GM19438 (cell line): Measurements from ENCODE around the gene GPR180.
"Not testable (repeated sequence)": the region's sequence is repeated elsewhere in the genome, so short reads cannot be mapped to it uniquely, and the experiment has no call there.

Source experiments
- ATAC-seq: cut with Tn5 transposase; IDR thresholded peaks from one replicate; pipeline ENCODE4 v1.9.1; 2021; ENCODE audit warnings: low read depth; ENCODE audit not compliant: unreplicated experiment

GPR180 gene

DNA sequence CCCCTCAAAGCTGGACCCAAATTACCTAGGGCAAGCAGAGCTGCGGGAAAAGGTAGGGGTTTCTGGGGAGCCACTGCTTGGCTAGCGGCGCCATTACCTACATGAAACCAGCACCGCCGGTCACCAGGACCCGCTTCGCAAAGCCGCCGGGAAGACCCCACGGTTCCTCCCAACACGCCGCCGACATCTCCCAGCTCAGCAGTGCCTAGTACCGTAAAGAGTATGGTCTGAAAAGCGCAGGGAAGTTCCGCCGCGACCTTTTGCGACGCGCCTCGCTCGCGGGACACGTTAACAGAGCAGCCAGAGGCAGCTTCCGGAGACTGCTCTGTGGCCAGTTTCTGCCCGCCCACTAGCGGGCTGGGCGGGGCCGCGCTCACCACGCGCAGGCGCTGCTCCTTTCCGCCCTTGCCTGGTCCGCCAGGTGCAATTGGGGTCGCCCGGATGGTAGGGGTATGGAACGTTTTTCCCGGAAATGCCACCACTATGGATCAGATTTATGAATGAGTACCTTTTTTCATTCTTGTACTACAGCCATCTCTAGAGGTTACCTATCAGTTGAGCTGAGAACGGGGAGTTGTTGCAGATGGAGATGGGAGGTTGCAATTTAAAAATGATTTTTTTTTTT is 5.6 kb upstream of the GPR180 start, which contains the start of gene TGDS:
Gene TGDS (minus strand): TSS at position 203 of the 625 bp plus-strand sequence. CDS start 16 bp downstream, at position 187.
- peak; percentile 91 for ATAC-seq

- no peak for ATAC-seq
Observed at GRCh38 chr13:94596575-94596971, 5.1 kb upstream of the GPR180 start.

GRCh38 chr13:94598281-94598680 is 3.4 kb upstream of the GPR180 start:
- no peak for ATAC-seq

DNA sequence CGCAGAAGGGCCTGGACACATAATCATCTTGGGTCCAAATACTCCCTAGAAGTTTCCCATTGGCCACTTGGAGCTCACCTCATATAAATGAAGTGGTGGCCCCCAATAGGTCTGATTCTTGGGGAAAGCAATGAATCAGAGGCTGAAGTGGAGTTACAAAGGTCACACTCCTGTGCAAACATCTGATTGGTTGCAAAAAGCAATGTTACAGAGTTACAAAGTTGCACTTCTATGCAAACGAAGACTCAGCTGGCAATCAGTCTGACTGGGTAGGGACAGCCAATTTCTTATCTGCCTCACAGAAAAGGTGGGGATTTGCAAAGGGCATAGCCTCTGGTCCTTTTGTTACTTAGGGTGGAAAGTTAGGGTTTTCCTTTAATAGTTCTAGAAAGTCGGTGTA is 1.8 kb upstream of the GPR180 start:
- no peak for ATAC-seq

DNA sequence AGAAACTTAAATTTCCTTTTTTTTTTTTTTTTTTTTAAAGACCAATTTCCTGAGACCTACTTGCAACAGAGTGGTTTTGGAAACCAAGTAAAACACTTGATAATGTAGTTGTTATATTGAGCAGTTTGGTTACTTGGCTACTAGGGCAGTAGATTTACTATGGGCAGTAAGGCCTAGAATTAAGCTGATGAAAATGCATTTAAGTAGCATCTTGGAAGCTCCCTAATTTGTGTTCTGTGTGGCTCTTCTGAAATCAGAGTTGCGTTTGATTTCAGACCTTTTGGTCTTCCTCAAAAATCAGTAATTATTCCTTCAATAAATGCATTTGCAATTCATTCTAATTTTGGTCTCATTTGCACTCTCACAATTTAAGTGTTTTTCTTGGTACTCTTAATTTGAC is 810 bp downstream of the GPR180 start:
- no peak for ATAC-seq

DNA sequence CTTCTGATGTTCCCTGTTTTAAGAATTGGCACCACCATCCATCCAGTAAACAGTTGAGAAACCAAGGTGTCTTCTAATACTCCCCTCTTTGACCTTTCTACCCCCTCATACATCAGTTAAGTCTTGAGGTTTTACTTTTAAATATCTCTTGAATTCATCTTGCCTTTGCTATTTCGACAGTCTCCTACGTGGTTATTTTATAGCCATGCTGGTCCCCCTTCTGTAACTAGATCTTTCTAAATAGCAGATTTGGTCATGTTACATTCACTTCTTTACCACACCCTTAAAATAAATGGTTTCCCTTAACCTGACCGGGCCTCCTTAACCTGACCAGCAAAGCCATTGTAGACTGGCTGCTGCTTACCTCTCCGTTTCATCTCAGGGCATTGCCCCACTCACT is 5.4 kb downstream of the GPR180 start:
- no peak for ATAC-seq

DNA sequence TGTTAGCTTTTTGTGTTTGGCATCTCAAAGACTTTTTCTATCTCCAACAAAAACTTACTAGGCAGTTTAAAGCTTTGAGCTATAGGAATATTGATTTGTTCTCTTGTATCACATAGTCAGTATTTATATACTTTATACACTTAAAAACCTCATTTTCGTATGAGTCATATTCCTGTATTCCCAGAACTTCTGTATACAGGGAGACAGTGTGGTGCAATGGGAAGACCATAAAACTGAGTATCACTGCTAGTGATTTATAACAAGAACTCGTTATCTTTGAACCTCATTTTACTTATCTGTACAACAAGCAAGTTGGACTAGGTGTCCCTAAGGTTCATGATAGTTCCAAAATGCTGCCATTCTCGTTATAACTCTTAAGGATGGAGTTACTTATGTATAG is 6.3 kb downstream of the GPR180 start:
- ATAC-seq, result no peak

DNA sequence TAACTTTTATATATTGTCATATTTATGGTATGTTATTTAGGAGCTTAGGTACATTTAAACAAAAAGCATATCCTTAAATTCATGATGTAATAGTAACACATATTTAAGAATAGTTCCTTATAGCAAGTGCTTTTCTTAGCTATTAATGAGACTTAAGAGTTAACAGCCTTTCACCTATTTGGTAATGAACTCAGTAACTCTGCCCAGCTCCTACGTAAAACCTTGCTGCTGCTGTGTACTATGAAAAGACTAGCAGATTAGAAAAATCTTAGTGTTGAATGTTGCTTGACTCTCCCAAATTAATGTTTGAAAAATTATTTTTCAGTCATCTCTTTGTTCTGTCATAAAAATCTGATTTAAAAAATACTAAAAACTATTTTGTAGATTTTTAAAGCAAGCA is 6.9 kb downstream of the GPR180 start:
- ATAC-seq, result no peak

GRCh38 chr13:94609196-94609595 is 7.5 kb downstream of the GPR180 start:
- no peak for ATAC-seq

DNA sequence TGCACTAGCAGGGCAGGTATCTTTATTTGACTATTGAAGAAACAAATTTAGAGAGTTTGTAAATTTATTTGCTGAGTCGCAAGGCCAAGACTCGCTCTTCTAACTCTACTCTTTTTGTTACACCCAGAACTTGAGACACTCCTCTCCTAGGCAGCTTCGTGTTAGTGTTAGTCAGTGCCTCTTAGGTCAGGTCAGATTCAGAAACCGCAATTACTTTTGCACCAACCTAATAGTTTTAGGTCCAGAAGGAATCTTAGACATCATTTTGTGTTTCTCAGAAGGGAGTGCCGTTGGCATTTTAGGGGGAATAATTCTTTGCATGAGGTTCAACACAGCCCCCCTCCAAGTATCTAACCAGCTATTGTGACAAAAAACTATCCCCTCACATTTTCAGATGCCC is 8.8 kb downstream of the GPR180 start:
- no peak for ATAC-seq

DNA sequence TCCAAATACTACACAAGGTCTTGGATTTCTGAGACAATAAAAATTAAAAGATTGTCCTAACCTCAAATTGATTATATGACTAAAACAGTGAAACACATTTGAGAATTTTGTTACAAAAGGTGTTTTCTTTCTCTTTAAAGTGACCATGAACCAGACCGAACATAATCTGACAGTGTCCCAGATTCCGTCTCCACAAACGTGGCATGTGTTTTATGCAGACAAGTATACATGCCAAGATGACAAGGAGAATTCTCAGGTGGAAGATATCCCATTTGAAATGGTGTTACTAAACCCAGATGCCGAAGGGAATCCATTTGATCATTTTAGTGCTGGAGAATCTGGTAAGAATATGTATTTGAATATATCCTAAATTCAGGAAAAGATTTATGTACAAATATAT is 10.4 kb downstream of the GPR180 start:
- no peak for ATAC-seq

GRCh38 chr13:94613051-94613450 is 11.4 kb downstream of the GPR180 start:
- no peak for ATAC-seq

DNA sequence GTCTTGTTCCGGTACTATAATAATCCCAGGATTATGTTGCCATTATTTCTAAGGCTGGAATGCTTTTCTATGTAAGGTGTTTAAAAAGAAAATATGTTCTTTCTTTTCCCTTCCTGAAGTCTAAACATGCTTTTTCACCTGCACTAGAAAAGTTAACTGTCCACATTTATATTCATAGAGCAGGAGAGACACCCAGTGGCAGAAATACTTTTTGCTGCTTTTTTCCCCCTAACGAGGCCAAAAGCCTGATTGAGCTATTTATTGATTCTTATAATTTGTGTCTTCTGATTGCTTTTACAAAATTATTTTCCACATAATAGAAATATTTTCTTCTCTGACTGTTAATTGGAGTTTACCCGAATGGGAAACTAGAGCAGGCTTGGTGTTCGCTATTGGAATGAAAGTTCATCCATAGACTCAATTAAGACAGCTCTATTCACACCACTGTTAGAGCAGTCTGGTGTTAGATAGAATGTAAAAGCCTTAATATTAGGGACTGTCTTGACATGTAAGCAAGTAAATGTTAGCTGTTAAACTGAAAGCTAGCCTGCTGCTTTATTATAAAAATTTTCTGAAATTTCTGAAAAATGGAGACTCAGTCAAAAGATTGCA is 15.8 kb downstream of the GPR180 start:
- ATAC-seq, result no peak

DNA sequence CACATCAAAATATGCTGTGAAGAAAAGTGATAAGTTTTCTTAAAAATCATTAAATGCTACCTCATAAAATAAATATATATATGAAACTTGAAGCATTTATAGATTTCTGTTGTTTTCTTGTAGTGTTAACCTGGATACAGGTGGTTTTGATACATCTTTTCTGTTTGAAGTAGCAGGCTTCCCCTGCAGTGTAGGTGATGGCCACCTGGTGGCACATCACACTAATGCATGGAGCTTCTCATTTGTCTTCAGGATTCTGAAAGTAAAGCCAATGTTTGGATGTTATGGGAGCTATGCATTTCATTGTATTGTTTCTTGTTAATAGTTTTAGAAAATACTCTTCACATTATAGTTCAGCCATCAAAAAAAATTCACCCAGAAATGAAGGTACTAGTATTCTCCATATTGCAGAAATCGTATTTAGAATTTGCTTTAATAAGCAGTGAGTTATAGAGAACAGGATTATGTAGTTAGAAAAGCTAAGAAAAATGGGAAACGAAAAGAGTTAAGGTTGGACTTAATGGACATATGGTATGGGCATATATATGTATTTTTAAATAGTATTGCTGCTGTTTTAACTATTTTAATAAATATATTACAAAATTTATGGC is 18.7 kb downstream of the GPR180 start:
- ATAC-seq, result no peak

- no peak for ATAC-seq
Observed at GRCh38 chr13:94622344-94622743, 20.7 kb downstream of the GPR180 start.

- ATAC-seq, result no peak
Observed at GRCh38 chr13:94623316-94623715, 21.7 kb downstream of the GPR180 start.

- ATAC-seq, result no peak
Observed at GRCh38 chr13:94630858-94631257, 29.2 kb downstream of the GPR180 start.

DNA sequence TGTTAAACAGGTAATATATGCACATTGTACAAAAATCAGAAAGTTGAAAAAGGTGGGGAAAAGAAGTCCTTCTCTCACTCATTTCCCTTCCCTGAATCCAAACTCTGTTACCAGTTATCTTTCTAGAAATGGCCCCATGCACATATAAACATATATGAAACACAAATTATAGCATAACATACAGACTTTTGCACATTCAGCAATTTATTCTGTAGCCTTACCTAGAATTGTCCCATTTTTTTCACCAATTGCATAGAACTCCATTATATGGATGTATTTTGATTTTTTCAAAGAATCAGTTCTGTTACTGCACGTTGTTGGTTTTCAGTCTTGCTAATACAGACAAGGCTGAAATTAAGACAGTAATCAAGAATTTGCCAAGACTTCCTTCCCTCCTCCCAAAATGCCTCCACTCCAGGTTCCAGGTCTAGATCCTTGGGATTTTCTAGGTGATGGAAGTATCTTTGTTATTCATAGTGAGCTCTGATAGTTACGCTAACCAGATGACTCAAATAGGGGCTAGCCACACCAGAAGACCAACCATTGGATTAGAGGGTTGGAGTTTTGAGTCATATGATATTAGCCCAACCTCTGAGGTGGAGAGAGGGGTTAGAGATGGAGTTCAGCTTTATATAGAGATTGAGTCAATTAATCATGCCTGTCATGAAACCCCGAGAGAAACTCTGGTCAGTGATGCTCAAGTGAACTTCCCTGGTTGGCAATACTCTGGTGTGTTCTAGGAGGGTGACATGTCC is 30.7 kb downstream of the GPR180 start:
- no peak for ATAC-seq

GRCh38 chr13:94636096-94636495 is 34.4 kb downstream of the GPR180 start:
- ATAC-seq, result not testable (repeated sequence)

- no peak for ATAC-seq
Observed at GRCh38 chr13:94636942-94637578, 35.4 kb downstream of the GPR180 start.

GRCh38 chr13:94637677-94638076 is 36.0 kb downstream of the GPR180 start:
- not testable (repeated sequence) for ATAC-seq
